Gastrocnemius medialis (tissue), 4 donors: Measurements from ENCODE around the gene TUBGCP3. TPM values are rescaled to one million over a fixed set of nuclear protein-coding genes. Genes with fewer than 3 reads are reported as not detected.
"Not testable (repeated sequence)": the region's sequence is repeated elsewhere in the genome, so short reads cannot be mapped to it uniquely, and the experiment has no call there.

Experiments used
- ATAC-seq, 2 donors: fragments of 150-250 bp; one replicate each; pipeline ENCODE4 v1.9.1; 2016
- DNase-seq, 2 donors: peaks; one replicate each; pipeline ENCODE4 v3.0.0-alpha.2; 2019
- H3K27ac ChIP-seq, 4 donors: fragments of 200-600 bp; sonication (generic); 1 replicate in 1 of 4; 2 replicates in 3 of 4; pipeline ENCODE4 v1.5.1; 2016 to 2018; ENCODE audit warnings: mild to moderate bottlenecking in 2 of 4, moderate library complexity in 1 of 4
- H3K27me3 ChIP-seq, 3 donors: fragments of 200-600 bp; sonication (generic) in 2 of 3; 1 replicate in 1 of 3; 2 replicates in 2 of 3; pipeline versions ENCODE4 v1.5.1 to v1.6.0; 2016 to 2019; ENCODE audit warnings: mild to moderate bottlenecking in 1 of 3, moderate library complexity in 1 of 3
- H3K36me3 ChIP-seq, 2 donors: fragments of 200-600 bp; sonication (generic) in 1 of 2; one replicate each; pipeline ENCODE4 v1.5.1; 2017 to 2018
- H3K4me1 ChIP-seq, 2 donors: fragments of 200-600 bp; sonication (generic) in 1 of 2; one replicate each; pipeline ENCODE4 v1.5.1; 2016 to 2017; ENCODE audit warnings: mild to moderate bottlenecking in 2 of 2
- H3K4me3 ChIP-seq, 4 donors: fragments of 200-600 bp; sonication (generic) in 3 of 4; 1 replicate in 1 of 4; 2 replicates in 3 of 4; pipeline ENCODE4 v1.5.1; 2016 to 2019; ENCODE audit warnings: mild to moderate bottlenecking in 2 of 4
- H3K9me3 ChIP-seq, 3 donors: fragments of 200-600 bp; sonication (generic) in 2 of 3; 1 replicate in 1 of 3; 2 replicates in 2 of 3; pipeline ENCODE4 v1.5.1; 2016 to 2019
- POLR2A ChIP-seq, 2 donors: fragments of 450-650 bp; IDR thresholded peaks; one replicate each; pipeline ENCODE4 v1.6.1; 2017; ENCODE audit warnings: antibody characterized with exemption in 2 of 2, mild to moderate bottlenecking in 2 of 2, moderate library complexity in 2 of 2
- in situ Hi-C, 4 donors: fragments of 200-750 bp; cut with MboI; loops; one replicate each; pipeline versions ENCODE4 v1.15.0 to v1.8.0; 2017; ENCODE audit warnings: low sequenced_read_pairs in 4 of 4
- intact Hi-C: fragments of 100-400 bp; cut with DNase I; formaldehyde crosslinking; loops from one replicate; pipeline ENCODE4 v1.15.1; 2023; ENCODE audit warnings: low total_unique reads
- total RNA-seq, 4 donors: library from RNA; depleted of rRNA; stranded (reverse); fragments of >200 nt; gene quantifications; one replicate each; pipeline versions ENCODE4 v1.1.0 to v1.2.3, GENCODE V29; 2016
- TF ChIP-seq, protein P1 (sequence below), 5 experiments: fragments of 450-650 bp in 3 of 5; fragments of 200-600 bp in 2 of 5; sonication (generic) in 2 of 5; IDR thresholded peaks in 4 of 5; conservative IDR thresholded peaks in 1 of 5; 1 replicate in 4 of 5; 2 replicates in 1 of 5; pipeline ENCODE4 v1.5.1; 2016 to 2019; ENCODE audit warnings: antibody characterized with exemption in 5 of 5, mild to moderate bottlenecking in 3 of 5, moderate library complexity in 3 of 5

TUBGCP3 gene
- total RNA-seq, 4 donors from 2014 or later: 10.0 to 14.3 (median 11.0) TPM

- H3K36me3 ChIP-seq: peaks cover 3 to 69% of the 10 kb centered on the region in 2 donors
- ATAC-seq (no peak), DNase-seq (no peak)
Measured at GRCh38 chr13:112554214-112554850, 33.6 kb downstream of the TUBGCP3 start.

DNA sequence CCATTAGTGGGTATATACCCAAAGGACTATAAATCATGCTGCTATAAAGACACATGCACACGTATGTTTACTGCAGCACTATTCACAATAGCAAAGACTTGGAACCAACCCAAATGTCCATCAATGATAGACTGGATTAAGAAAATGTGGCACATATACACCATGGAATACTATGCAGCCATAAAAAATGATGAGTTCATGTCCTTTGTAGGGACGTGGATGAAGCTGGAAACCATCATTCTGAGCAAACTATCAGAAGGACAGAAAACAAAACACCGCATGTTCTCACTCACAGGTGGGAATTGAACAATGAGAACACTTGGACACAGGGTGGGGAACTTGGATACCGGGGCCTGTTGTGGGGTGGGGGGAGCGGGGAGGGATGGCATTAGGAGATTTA, 39.0 kb downstream of the TUBGCP3 start:
- H3K27ac ChIP-seq, ATAC-seq, intact Hi-C loops, H3K4me3 ChIP-seq, H3K27me3 ChIP-seq, in situ Hi-C loops, H3K9me3 ChIP-seq, DNase-seq, H3K4me1 ChIP-seq: not testable (repeated sequence)
- H3K36me3 ChIP-seq: peaks cover 0 to 59% of the 10 kb centered on the region in 2 donors

More at GRCh38 chr13:112554214-112554850, 33.6 kb downstream of the TUBGCP3 start:
- H3K27ac ChIP-seq: no peak overlapping the region
- H3K4me1 ChIP-seq: no peaks in the 10 kb centered on the region
- H3K4me3 ChIP-seq: no peak overlapping the region
- no peaks in the 10 kb centered on the region for H3K9me3 ChIP-seq
- H3K27me3 ChIP-seq: no peaks in the 10 kb centered on the region
- TF ChIP-seq, protein P1, sequence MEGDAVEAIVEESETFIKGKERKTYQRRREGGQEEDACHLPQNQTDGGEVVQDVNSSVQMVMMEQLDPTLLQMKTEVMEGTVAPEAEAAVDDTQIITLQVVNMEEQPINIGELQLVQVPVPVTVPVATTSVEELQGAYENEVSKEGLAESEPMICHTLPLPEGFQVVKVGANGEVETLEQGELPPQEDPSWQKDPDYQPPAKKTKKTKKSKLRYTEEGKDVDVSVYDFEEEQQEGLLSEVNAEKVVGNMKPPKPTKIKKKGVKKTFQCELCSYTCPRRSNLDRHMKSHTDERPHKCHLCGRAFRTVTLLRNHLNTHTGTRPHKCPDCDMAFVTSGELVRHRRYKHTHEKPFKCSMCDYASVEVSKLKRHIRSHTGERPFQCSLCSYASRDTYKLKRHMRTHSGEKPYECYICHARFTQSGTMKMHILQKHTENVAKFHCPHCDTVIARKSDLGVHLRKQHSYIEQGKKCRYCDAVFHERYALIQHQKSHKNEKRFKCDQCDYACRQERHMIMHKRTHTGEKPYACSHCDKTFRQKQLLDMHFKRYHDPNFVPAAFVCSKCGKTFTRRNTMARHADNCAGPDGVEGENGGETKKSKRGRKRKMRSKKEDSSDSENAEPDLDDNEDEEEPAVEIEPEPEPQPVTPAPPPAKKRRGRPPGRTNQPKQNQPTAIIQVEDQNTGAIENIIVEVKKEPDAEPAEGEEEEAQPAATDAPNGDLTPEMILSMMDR (IDR thresholded peaks at IDR 0.05 in 4 of 5, conservative IDR thresholded peaks at IDR 0.05 in 1 of 5): no peak
- no peak for TF ChIP-seq POLR2A (IDR thresholded peaks at IDR 0.05)
- intact Hi-C loops (no loop called here), in situ Hi-C loops (no loop called here)

DNA sequence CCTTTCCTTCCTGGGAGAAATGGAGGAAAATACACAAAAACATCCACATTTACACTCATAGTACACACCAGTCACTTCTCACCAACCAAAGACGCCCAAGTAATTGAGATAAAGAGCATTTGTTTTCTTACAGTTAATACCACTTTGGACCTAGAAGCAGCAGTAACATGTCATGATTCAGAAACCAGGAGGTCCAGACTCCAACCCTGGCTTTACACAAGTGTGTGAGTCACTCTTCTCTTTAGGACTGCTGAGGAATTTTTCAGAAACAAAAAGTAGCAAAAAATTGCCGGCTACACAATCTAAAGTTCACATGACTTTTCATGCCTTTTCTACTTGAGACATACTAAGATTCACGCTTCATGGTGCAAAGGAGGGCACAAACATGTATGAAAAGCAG, 42.1 kb downstream of the TUBGCP3 start:
- no peaks in the 10 kb centered on the region for H3K4me1 ChIP-seq
- DNase-seq (no peak), ATAC-seq (no peak)
- intact Hi-C loops (no loop called here), in situ Hi-C loops (no loop called here)
- no peaks in the 10 kb centered on the region for H3K27me3 ChIP-seq
- peaks cover 0 to 41% of the 10 kb centered on the region in 2 donors for H3K36me3 ChIP-seq
- no peak overlapping the region for H3K4me3 ChIP-seq
- H3K27ac ChIP-seq: no peak overlapping the region
- H3K9me3 ChIP-seq: no peaks in the 10 kb centered on the region
- TF ChIP-seq, protein P1 (IDR thresholded peaks at IDR 0.05 in 4 of 5, conservative IDR thresholded peaks at IDR 0.05 in 1 of 5): no peak
- no peak for TF ChIP-seq POLR2A (IDR thresholded peaks at IDR 0.05)

- in situ Hi-C loops: no loop called here
- H3K36me3 ChIP-seq: no peaks in the 10 kb centered on the region
- H3K4me3 ChIP-seq: no peak overlapping the region
- no peaks in the 10 kb centered on the region for H3K4me1 ChIP-seq
- intact Hi-C loops: loop anchor here (10.0 kb wide), 1 partner anchor 72 kb away; no protein-coding TSS in a partner anchor
- ATAC-seq (no peak), DNase-seq (no peak)
- TF ChIP-seq, protein P1 (IDR thresholded peaks at IDR 0.05 in 4 of 5, conservative IDR thresholded peaks at IDR 0.05 in 1 of 5): no peak
- no peak for TF ChIP-seq POLR2A (IDR thresholded peaks at IDR 0.05)
- H3K27me3 ChIP-seq: no peaks in the 10 kb centered on the region
- no peaks in the 10 kb centered on the region for H3K9me3 ChIP-seq
- H3K27ac ChIP-seq: no peak overlapping the region
Measured at GRCh38 chr13:112532837-112533745, 54.9 kb downstream of the TUBGCP3 start.

DNA sequence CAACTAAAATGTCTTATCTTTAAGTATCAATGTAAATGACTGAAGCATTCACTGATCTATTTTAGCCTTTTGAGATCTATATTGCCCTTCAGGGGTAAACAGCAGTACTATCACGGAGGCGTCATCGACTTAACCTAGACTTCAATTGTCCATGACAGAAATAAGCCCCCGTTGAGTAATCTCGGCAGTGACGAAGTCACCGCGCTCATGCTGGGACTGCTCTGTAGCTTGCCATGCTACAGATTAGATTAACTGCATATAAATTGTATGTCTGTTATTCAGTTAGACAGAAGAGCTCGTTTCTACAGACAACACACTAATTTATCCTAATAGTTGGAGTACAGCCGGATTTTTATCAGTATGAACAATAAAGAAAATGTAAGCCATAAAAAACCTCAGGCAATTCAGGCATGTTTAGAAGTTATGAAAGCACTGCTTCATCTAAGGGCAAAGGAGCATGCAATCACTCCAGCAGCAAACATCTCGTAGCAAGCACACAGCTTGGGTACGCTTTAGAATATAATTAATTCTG, 56.6 kb downstream of the TUBGCP3 start:
- Histone ChIP-seq H3K4me3 (no peak overlapping the region), H3K4me1 (no peaks in the 10 kb centered on the region), H3K27ac (no peak overlapping the region), H3K9me3 (no peaks in the 10 kb centered on the region), H3K36me3 (no peaks in the 10 kb centered on the region), H3K27me3 (no peaks in the 10 kb centered on the region)
- ATAC-seq (no peak), DNase-seq (no peak)
- TF ChIP-seq, protein P1 (IDR thresholded peaks at IDR 0.05 in 4 of 5, conservative IDR thresholded peaks at IDR 0.05 in 1 of 5): no peak
- no peak for TF ChIP-seq POLR2A (IDR thresholded peaks at IDR 0.05)
- intact Hi-C loops: loop anchor here (10.0 kb wide), 1 partner anchor 73 kb away; no protein-coding TSS in a partner anchor
- in situ Hi-C loops: no loop called here
